H1 (cell line): ENCODE measurements around the gene CYP2S1. TPM values are rescaled to one million over a fixed set of nuclear protein-coding genes. Genes with fewer than 3 reads are reported as not detected.
A peak's percentile ranks its signal among the peaks of the same experiment; 100 is the strongest.

Source experiments
- CTCF ChIA-PET: fragments of 300-600 bp; sonication (Branson Sonifier 250); formaldehyde crosslinking; loops from one replicate; lab custom pipeline; 2021; ENCODE audit not compliant: partially characterized antibody; lab: Charles Lee
- POLR2A ChIA-PET: fragments of 300-600 bp; sonication (Branson Sonifier 250); formaldehyde crosslinking; loops from one replicate; lab custom pipeline; 2021; ENCODE audit warnings: inconsistent platforms; ENCODE audit not compliant: partially characterized antibody; lab: Charles Lee
- DNase-seq, 2 experiments: peaks; one replicate each; pipeline versions ENCODE4 v3.0.0 to v3.0.0-alpha.2; 2010 to 2022; ENCODE audit warnings: low spot score in 2 of 2, low read depth in 1 of 2, mixed read lengths in 1 of 2
- FAIRE-seq: peaks from 2 replicates; lab custom pipeline; 2011; peaks lifted over from hg19 to GRCh38; lab: Jason Lieb, UNC
- H2AFZ ChIP-seq: 2 replicates; pipeline ENCODE4 v1.8.1; 2012; ENCODE audit warnings: low read length, inconsistent platforms
- H2AK5ac ChIP-seq: 2 replicates; pipeline ENCODE4 v1.6.1; 2013; ENCODE audit warnings: low read depth, low read length
- H2BK120ac ChIP-seq: replicated peaks from 2 replicates; pipeline ENCODE3; 2013; ENCODE audit warnings: low read depth, low read length, inconsistent platforms
- H2BK12ac ChIP-seq: 2 replicates; pipeline ENCODE4 v1.6.1; 2013; ENCODE audit warnings: low read depth, low read length
- H2BK15ac ChIP-seq: 2 replicates; pipeline ENCODE4 v1.6.1; 2013; ENCODE audit warnings: low read length
- H2BK20ac ChIP-seq: 2 replicates; pipeline ENCODE4 v1.6.1; 2013; ENCODE audit warnings: low read length
- H2BK5ac ChIP-seq: 2 replicates; pipeline ENCODE4 v1.6.1; 2013; ENCODE audit warnings: low read depth, low read length
- H3K14ac ChIP-seq: 2 replicates; pipeline ENCODE4 v1.6.1; 2013; ENCODE audit warnings: inconsistent platforms; ENCODE audit not compliant: insufficient read length
- H3K18ac ChIP-seq: 2 replicates; pipeline ENCODE4 v1.6.1; 2013; ENCODE audit warnings: low read length; ENCODE audit errors: extremely low read depth
- H3K23ac ChIP-seq: 2 replicates; pipeline ENCODE4 v1.6.1; 2013; ENCODE audit warnings: inconsistent platforms; ENCODE audit not compliant: insufficient read length
- H3K23me2 ChIP-seq: 2 replicates; pipeline ENCODE4 v1.6.1; 2013; ENCODE audit warnings: low read depth, low read length
- H3K27ac ChIP-seq: 2 replicates; pipeline ENCODE4 v1.6.1; 2011; ENCODE audit warnings: low read depth, low read length, inconsistent platforms
- H3K27me3 ChIP-seq, 4 experiments: replicated peaks in 1 of 4; 1 replicate in 1 of 4; 2 replicates in 3 of 4; pipeline versions ENCODE4 v1.6.1 to v1.8.1; 2011 to 2013; ENCODE audit warnings: low read length in 3 of 4, mild to moderate bottlenecking in 3 of 4, inconsistent platforms in 2 of 4, mixed read lengths in 2 of 4, moderate library complexity in 1 of 4; ENCODE audit not compliant: control insufficient read depth in 3 of 4, insufficient read depth in 3 of 4; ENCODE audit errors: extremely low read depth in 1 of 4
- H3K36me3 ChIP-seq, 4 experiments: 2 replicates each; pipeline versions ENCODE4 v1.6.1 to v1.8.1; 2011 to 2013; ENCODE audit warnings: mild to moderate bottlenecking in 4 of 4, low read length in 3 of 4, moderate library complexity in 2 of 4, control low read depth in 1 of 4, inconsistent platforms in 1 of 4; ENCODE audit not compliant: insufficient read depth in 4 of 4, control insufficient read depth in 2 of 4
- H3K4ac ChIP-seq: replicated peaks from 2 replicates; pipeline ENCODE3; 2013; ENCODE audit warnings: low read length, low read depth, mixed read lengths, inconsistent platforms; ENCODE audit not compliant: insufficient read length
- H3K4me1 ChIP-seq, 4 experiments: replicated peaks in 1 of 4; 1 replicate in 1 of 4; 2 replicates in 3 of 4; pipeline versions ENCODE4 v1.6.1 to v1.8.1; 2011 to 2013; ENCODE audit warnings: low read length in 3 of 4, inconsistent platforms in 2 of 4, mixed read lengths in 1 of 4; ENCODE audit not compliant: insufficient read depth in 4 of 4, control insufficient read depth in 3 of 4
- H3K4me2 ChIP-seq, 2 experiments: 2 replicates each; pipeline versions ENCODE4 v1.6.1 to v1.8.1; 2011 to 2013; ENCODE audit warnings: low read depth in 2 of 2, low read length in 2 of 2, control low read depth in 1 of 2, inconsistent platforms in 1 of 2, mild to moderate bottlenecking in 1 of 2; ENCODE audit not compliant: insufficient read depth in 1 of 2
- H3K4me3 ChIP-seq, 4 experiments: fragments of 200-600, 300-600 bp in 1 of 4; sonication (generic), shearing (Covaris generic), sonication (Bioruptor Twin) in 1 of 4; 2 replicates each; pipeline versions ENCODE4 v1.5.1 to v1.8.1; 2011 to 2016; ENCODE audit warnings: low read length in 4 of 4, low read depth in 3 of 4, control low read depth in 2 of 4, inconsistent platforms in 2 of 4, mild to moderate bottlenecking in 2 of 4, mixed read lengths in 1 of 4, moderate library complexity in 1 of 4; ENCODE audit not compliant: insufficient read depth in 2 of 4; ENCODE audit errors: extremely low read depth in 1 of 4
- H3K56ac ChIP-seq: replicated peaks from 2 replicates; pipeline ENCODE3; 2013; ENCODE audit warnings: low read depth, mild to moderate bottlenecking, mixed read lengths, low read length, inconsistent platforms; ENCODE audit not compliant: insufficient read length
- H3K79me1 ChIP-seq: 2 replicates; pipeline ENCODE4 v1.6.1; 2013; ENCODE audit warnings: low read depth, low read length, control low read depth
- H3K79me2 ChIP-seq, 2 experiments: 2 replicates each; pipeline versions ENCODE4 v1.6.1 to v1.8.1; 2012 to 2013; ENCODE audit warnings: low read length in 2 of 2, mild to moderate bottlenecking in 2 of 2, inconsistent platforms in 1 of 2; ENCODE audit not compliant: insufficient read depth in 2 of 2, control insufficient read depth in 1 of 2
- H3K9ac ChIP-seq, 4 experiments: replicated peaks in 1 of 4; 1 replicate in 1 of 4; 2 replicates in 3 of 4; pipeline versions ENCODE4 v1.6.1 to v1.8.1; 2011 to 2013; ENCODE audit warnings: low read depth in 3 of 4, low read length in 3 of 4, control low read depth in 2 of 4, mild to moderate bottlenecking in 2 of 4, moderate library complexity in 2 of 4, inconsistent platforms in 1 of 4; ENCODE audit errors: extremely low read depth in 1 of 4
- H3K9me3 ChIP-seq, 2 experiments: 2 replicates each; pipeline versions ENCODE4 v1.6.1 to v1.8.1; 2012 to 2013; ENCODE audit warnings: mild to moderate bottlenecking in 2 of 2, moderate library complexity in 2 of 2, control low read depth in 1 of 2, inconsistent platforms in 1 of 2, low read depth in 1 of 2, low read length in 1 of 2, mixed read lengths in 1 of 2; ENCODE audit not compliant: insufficient read depth in 2 of 2
- H4K20me1 ChIP-seq, 2 experiments: replicated peaks in 1 of 2; 2 replicates each; pipeline versions ENCODE3 to v1.8.1; 2011 to 2013; ENCODE audit warnings: inconsistent platforms in 2 of 2, low read length in 2 of 2, mild to moderate bottlenecking in 1 of 2; ENCODE audit not compliant: insufficient read depth in 2 of 2, control insufficient read depth in 1 of 2
- H4K5ac ChIP-seq: 2 replicates; pipeline ENCODE4 v1.6.1; 2013; ENCODE audit warnings: low read length, low read depth, mixed read lengths, inconsistent platforms; ENCODE audit not compliant: insufficient read length
- H4K8ac ChIP-seq: 2 replicates; pipeline ENCODE4 v1.8.0; 2013; ENCODE audit warnings: mild to moderate bottlenecking, moderate library complexity, low read length, inconsistent platforms; ENCODE audit not compliant: insufficient read depth; ENCODE audit errors: extremely low read depth
- H4K91ac ChIP-seq: replicated peaks from 2 replicates; pipeline ENCODE3; 2013; ENCODE audit warnings: low read length, mixed read lengths, inconsistent platforms; ENCODE audit not compliant: insufficient read length
- HDAC2 ChIP-seq, 2 experiments: fragments of 300-600 bp in 1 of 2; sonication (generic) in 1 of 2; IDR thresholded peaks; 2 replicates each; pipeline ENCODE4 v1.6.1; 2011 to 2012; ENCODE audit warnings: low read depth in 2 of 2, low read length in 2 of 2, mild to moderate bottlenecking in 2 of 2, moderate library complexity in 2 of 2, borderline replicate concordance in 1 of 2, inconsistent platforms in 1 of 2
- KDM1A ChIP-seq: fragments of 200-600, 300-600 bp; sonication (generic); IDR thresholded peaks from 2 replicates; pipeline ENCODE4 v1.7.1; 2016; ENCODE audit warnings: mild to moderate bottlenecking, low read length, borderline replicate concordance
- RBBP5 ChIP-seq: IDR thresholded peaks from 2 replicates; pipeline ENCODE4 v1.7.1; 2012; ENCODE audit warnings: low read depth, mild to moderate bottlenecking, inconsistent platforms, low read length, moderate library complexity, borderline replicate concordance
- WGBS, 2 experiments: shearing (Covaris generic) in 1 of 2; methylation state at CpG; one replicate each; pipeline versions ENCODE4 v1.1.6 to v1.1.7; 2013 to 2015; ENCODE audit warnings: low lambda C conversion rate in 2 of 2, mixed read lengths in 2 of 2, inconsistent platforms in 1 of 2, low coverage in 1 of 2, missing lambda C conversion rate in 1 of 2; ENCODE audit not compliant: insufficient replicate concordance in 2 of 2, insufficient coverage in 1 of 2, insufficient read length in 1 of 2; ENCODE audit errors: extremely low coverage in 1 of 2, missing lambda C conversion rate in 1 of 2; 5-methylcytosine and 5-hydroxymethylcytosine counted together
- polyA plus RNA-seq, 7 experiments: library from polyadenylated mRNA; depleted of rRNA in 3 of 7; stranded (reverse) in 5 of 7; unstranded in 2 of 7; fragments of >200 nt in 5 of 7; fragments of 200-250 nt in 2 of 7; gene quantifications; 1 replicate in 5 of 7; 2 replicates in 1 of 7; 4 replicates in 1 of 7; pipeline versions ENCODE4 v1.2.1 to v1.2.3, GENCODE V29; 2011 to 2013; ENCODE audit warnings: missing spikeins in 2 of 7, mixed read lengths in 2 of 7
- total RNA-seq: library from RNA; stranded (reverse); fragmentation: NEBNext Ultra II Directional; extraction: Animal tissue kit (Norgen Biotek cat#: 25700); gene quantifications from 2 replicates; pipeline ENCODE4 v1.2.1, GENCODE V29; 2021

CYP2S1 gene
- total and polyA plus RNA-seq, 2 of the 8 experiments (the other 6 are each of a cell fraction or from before 2014, with no cell fraction given) = 97.9 to 245 TPM

- H3K4ac ChIP-seq = no peak overlapping the region
- POLR2A ChIA-PET = interaction anchor here (1.5 kb wide), 1 partner anchor 9 kb away, joined by 3 read pairs; no protein-coding TSS in a partner anchor
- H2BK120ac ChIP-seq = no peak overlapping the region
- DNase-seq = no peak
- peaks cover 2% of the 10 kb centered on the region; the same call in 1 of the 2 replicates for H3K23me2 ChIP-seq
- no peak overlapping the region for H3K56ac ChIP-seq
- H3K4me3 ChIP-seq = no peak overlapping the region
- no peaks in the 10 kb centered on the region for H3K79me1 ChIP-seq
- H3K23ac ChIP-seq = no peak overlapping the region
- 90% methylated on average over 1 of the region's 1 CpG; no CpG with 5 or more reads in 1 of the 2 experiments for WGBS, 2 experiments
- no peaks in the 10 kb centered on the region for H4K20me1 ChIP-seq
- H2AK5ac ChIP-seq = no peak overlapping the region
- no peak overlapping the region for H3K27ac ChIP-seq
- H4K91ac ChIP-seq = no peak overlapping the region
- H2BK12ac ChIP-seq = no peak overlapping the region
- CTCF ChIA-PET = interaction anchor here (1.0 kb wide), 1 partner anchor 10 kb away, joined by 4 read pairs; no protein-coding TSS in a partner anchor
- H3K79me2 ChIP-seq = no peaks in the 10 kb centered on the region
- no peak overlapping the region for H3K14ac ChIP-seq
- peak; percentile 87 for TF ChIP-seq KDM1A
- TF ChIP-seq RBBP5 = no peak
- peak in 1 of 2 experiments; percentile 84; a peak in 1 of 4 replicates for TF ChIP-seq HDAC2 (IDR thresholded peaks at IDR 0.05; ENCODE audit: borderline replicate concordance in 1 of 2, low read depth in 2 of 2, low read length in 2 of 2)
- TF ChIP-seq, all 59 proteins: peak for 2
- no peaks in the 10 kb centered on the region; a peak in 1 of 7 replicates for H3K27me3 ChIP-seq
- H2BK20ac ChIP-seq = no peak overlapping the region
- no peak for FAIRE-seq
- H2AFZ ChIP-seq = no peak overlapping the region
- no peak overlapping the region for H3K9ac ChIP-seq
- no peak overlapping the region for H3K4me2 ChIP-seq
- H3K18ac ChIP-seq = no peak overlapping the region
- no peaks in the 10 kb centered on the region for H3K9me3 ChIP-seq
- no peaks in the 10 kb centered on the region for H3K36me3 ChIP-seq
- H4K5ac ChIP-seq = no peak overlapping the region
- peaks cover 0 to 4% (median 3%) of the 10 kb centered on the region in 4 experiments; a peak in 5 of 7 replicates for H3K4me1 ChIP-seq
- H2BK5ac ChIP-seq = no peak overlapping the region
- no peak overlapping the region for H2BK15ac ChIP-seq
- no peak overlapping the region for H4K8ac ChIP-seq
Observed at GRCh38 chr19:41214161-41214560, 21.1 kb downstream of the CYP2S1 start.
